ENCODE measurements around the gene GNB1L.

The GNB1L gene

DNA sequence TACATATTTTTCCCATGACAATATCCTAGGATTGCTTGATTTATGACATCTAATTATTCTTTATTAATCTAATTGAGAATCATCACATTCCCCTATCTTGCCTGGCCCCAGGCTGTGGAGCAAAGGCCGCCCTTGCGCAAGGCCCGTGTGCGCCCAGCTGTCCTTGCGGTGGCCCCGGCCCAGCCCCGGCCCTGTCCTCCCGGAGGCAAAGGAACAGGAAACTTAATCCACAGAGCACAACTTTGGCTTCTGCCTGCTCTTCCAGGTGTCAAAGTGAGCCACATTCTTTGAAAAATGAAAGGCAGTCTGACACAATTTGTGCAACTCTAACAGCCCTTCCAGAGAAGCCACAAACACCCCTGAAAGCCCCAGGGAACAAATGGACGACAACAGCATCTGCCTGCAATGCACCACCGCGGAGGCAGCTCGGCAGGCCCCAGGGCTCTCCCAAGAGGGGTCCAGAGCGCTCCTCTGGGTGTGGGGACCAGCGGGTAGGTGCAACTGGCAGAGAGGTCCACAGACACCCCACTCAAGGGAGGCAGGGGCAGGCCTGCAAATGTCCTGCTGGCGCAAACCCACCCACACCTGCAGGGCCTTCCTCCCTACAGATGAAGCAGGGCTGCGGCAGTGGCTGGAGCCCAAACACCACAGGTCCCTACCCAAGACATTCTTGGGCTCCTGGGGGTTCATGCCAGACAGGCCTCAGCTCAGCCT, 30.3 kb downstream of the GNB1L start:
- ATAC-seq = 0 out of 3 replicates have a peak, but pooled peaks have one; percentile 29
- TF ChIP-seq TCF4 (CRISPR knock-in tag; IDR thresholded peaks at IDR 0.05; ENCODE audit: borderline replicate concordance) = no peak
- TF ChIP-seq CREB5 (CRISPR knock-in tag; IDR thresholded peaks at IDR 0.05; ENCODE audit: low read depth) = 0 out of 2 replicates have a peak, but pooled peaks have one; percentile 64
- peak; percentile 65 for TF ChIP-seq ISL1 (CRISPR knock-in tag; IDR thresholded peaks at IDR 0.05)

- no peak for ATAC-seq
- no peak for TF ChIP-seq OSR1 (CRISPR knock-in tag; IDR thresholded peaks at IDR 0.05)
- no peak for TF ChIP-seq ISL1 (CRISPR knock-in tag; IDR thresholded peaks at IDR 0.05)
- no peak for TF ChIP-seq BACH2 (CRISPR knock-in tag; IDR thresholded peaks at IDR 0.05; ENCODE audit: borderline replicate concordance)
- no peak for TF ChIP-seq ZC3H10 (CRISPR knock-in tag; IDR thresholded peaks at IDR 0.05)
- no peak for TF ChIP-seq ZNF8 (CRISPR knock-in tag; IDR thresholded peaks at IDR 0.05)
- no peak for TF ChIP-seq SNAI2 (CRISPR knock-in tag; IDR thresholded peaks at IDR 0.05)
- TF ChIP-seq GLIS3 (CRISPR knock-in tag; IDR thresholded peaks at IDR 0.05) = no peak
- TF ChIP-seq, protein P1, sequence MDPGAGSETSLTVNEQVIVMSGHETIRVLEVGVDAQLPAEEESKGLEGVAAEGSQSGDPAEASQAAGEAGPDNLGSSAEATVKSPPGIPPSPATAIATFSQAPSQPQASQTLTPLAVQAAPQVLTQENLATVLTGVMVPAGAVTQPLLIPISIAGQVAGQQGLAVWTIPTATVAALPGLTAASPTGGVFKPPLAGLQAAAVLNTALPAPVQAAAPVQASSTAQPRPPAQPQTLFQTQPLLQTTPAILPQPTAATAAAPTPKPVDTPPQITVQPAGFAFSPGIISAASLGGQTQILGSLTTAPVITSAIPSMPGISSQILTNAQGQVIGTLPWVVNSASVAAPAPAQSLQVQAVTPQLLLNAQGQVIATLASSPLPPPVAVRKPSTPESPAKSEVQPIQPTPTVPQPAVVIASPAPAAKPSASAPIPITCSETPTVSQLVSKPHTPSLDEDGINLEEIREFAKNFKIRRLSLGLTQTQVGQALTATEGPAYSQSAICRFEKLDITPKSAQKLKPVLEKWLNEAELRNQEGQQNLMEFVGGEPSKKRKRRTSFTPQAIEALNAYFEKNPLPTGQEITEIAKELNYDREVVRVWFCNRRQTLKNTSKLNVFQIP (CRISPR knock-in tag; IDR thresholded peaks at IDR 0.05; ENCODE audit: borderline replicate concordance, low read depth) = no peak
- TF ChIP-seq ZFP30 (CRISPR knock-in tag; IDR thresholded peaks at IDR 0.05) = no peak
- no peak for TF ChIP-seq ZNF565 (CRISPR knock-in tag; conservative IDR thresholded peaks at IDR 0.05; ENCODE audit: low read depth)
Observed at GRCh38 chr22:19823902-19824211, 30.8 kb downstream of the GNB1L start.

- TF ChIP-seq, protein P2, sequence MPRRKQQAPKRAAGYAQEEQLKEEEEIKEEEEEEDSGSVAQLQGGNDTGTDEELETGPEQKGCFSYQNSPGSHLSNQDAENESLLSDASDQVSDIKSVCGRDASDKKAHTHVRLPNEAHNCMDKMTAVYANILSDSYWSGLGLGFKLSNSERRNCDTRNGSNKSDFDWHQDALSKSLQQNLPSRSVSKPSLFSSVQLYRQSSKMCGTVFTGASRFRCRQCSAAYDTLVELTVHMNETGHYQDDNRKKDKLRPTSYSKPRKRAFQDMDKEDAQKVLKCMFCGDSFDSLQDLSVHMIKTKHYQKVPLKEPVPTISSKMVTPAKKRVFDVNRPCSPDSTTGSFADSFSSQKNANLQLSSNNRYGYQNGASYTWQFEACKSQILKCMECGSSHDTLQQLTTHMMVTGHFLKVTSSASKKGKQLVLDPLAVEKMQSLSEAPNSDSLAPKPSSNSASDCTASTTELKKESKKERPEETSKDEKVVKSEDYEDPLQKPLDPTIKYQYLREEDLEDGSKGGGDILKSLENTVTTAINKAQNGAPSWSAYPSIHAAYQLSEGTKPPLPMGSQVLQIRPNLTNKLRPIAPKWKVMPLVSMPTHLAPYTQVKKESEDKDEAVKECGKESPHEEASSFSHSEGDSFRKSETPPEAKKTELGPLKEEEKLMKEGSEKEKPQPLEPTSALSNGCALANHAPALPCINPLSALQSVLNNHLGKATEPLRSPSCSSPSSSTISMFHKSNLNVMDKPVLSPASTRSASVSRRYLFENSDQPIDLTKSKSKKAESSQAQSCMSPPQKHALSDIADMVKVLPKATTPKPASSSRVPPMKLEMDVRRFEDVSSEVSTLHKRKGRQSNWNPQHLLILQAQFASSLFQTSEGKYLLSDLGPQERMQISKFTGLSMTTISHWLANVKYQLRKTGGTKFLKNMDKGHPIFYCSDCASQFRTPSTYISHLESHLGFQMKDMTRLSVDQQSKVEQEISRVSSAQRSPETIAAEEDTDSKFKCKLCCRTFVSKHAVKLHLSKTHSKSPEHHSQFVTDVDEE (CRISPR knock-in tag; IDR thresholded peaks at IDR 0.05) = no peak
- TF ChIP-seq PATZ1 (CRISPR knock-in tag; IDR thresholded peaks at IDR 0.05; ENCODE audit: borderline replicate concordance) (no peak), ZNF8 (CRISPR knock-in tag; IDR thresholded peaks at IDR 0.05) (no peak), CSDC2 (CRISPR knock-in tag; IDR thresholded peaks at IDR 0.05) (no peak), ESRRG (CRISPR knock-in tag; IDR thresholded peaks at IDR 0.05) (no peak), ZFP30 (CRISPR knock-in tag; IDR thresholded peaks at IDR 0.05) (no peak), RARB (CRISPR knock-in tag; IDR thresholded peaks at IDR 0.05) (no peak), CREB5 (CRISPR knock-in tag; IDR thresholded peaks at IDR 0.05; ENCODE audit: low read depth) (no peak), TOX (CRISPR knock-in tag; IDR thresholded peaks at IDR 0.05; ENCODE audit: borderline replicate concordance) (no peak), PPARA (CRISPR knock-in tag; IDR thresholded peaks at IDR 0.05; ENCODE audit: borderline replicate concordance) (no peak), ISL1 (CRISPR knock-in tag; IDR thresholded peaks at IDR 0.05) (no peak), ZNF70 (CRISPR knock-in tag; IDR thresholded peaks at IDR 0.05) (no peak), SNAI2 (CRISPR knock-in tag; IDR thresholded peaks at IDR 0.05) (no peak), BACH2 (CRISPR knock-in tag; IDR thresholded peaks at IDR 0.05; ENCODE audit: borderline replicate concordance) (no peak), TCF4 (CRISPR knock-in tag; IDR thresholded peaks at IDR 0.05; ENCODE audit: borderline replicate concordance) (no peak), OSR1 (CRISPR knock-in tag; IDR thresholded peaks at IDR 0.05) (no peak), ARNTL (CRISPR knock-in tag; IDR thresholded peaks at IDR 0.05; ENCODE audit: borderline replicate concordance, low read depth) (no peak)
- TF ChIP-seq, protein P1 (CRISPR knock-in tag; IDR thresholded peaks at IDR 0.05; ENCODE audit: borderline replicate concordance, low read depth) = no peak
- TF ChIP-seq, protein P3, sequence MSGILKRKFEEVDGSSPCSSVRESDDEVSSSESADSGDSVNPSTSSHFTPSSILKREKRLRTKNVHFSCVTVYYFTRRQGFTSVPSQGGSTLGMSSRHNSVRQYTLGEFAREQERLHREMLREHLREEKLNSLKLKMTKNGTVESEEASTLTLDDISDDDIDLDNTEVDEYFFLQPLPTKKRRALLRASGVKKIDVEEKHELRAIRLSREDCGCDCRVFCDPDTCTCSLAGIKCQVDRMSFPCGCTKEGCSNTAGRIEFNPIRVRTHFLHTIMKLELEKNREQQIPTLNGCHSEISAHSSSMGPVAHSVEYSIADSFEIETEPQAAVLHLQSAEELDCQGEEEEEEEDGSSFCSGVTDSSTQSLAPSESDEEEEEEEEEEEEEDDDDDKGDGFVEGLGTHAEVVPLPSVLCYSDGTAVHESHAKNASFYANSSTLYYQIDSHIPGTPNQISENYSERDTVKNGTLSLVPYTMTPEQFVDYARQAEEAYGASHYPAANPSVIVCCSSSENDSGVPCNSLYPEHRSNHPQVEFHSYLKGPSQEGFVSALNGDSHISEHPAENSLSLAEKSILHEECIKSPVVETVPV (CRISPR knock-in tag; IDR thresholded peaks at IDR 0.05) = no peak
- ATAC-seq = no peak
Observed at GRCh38 chr22:19823191-19823901, 31.3 kb downstream of the GNB1L start.

Measured in SK-N-SH treated with all-trans-retinoic acid at 6 μM for 48 hours (cell line).